CD8-positive, alpha-beta memory T cell (primary cell): ENCODE measurements around the gene TIPARP. TPM values are rescaled to one million over a fixed set of nuclear protein-coding genes. Genes with fewer than 3 reads are reported as not detected.
A peak's percentile ranks its signal among the peaks of the same experiment; 100 is the strongest.
"Not testable (repeated sequence)": the region's sequence is repeated elsewhere in the genome, so short reads cannot be mapped to it uniquely, and the experiment has no call there.

Experiments used
- CTCF ChIA-PET: fragments of 350-600 bp; sonication (Branson Sonifier 250); formaldehyde crosslinking; loops from one replicate; lab custom pipeline; 2021; ENCODE audit warnings: antibody characterized with exemption; lab: Charles Lee
- POLR2A ChIA-PET: fragments of 350-600 bp; sonication (Branson Sonifier 250); formaldehyde crosslinking; loops from one replicate; lab custom pipeline; 2021; ENCODE audit warnings: antibody characterized with exemption; lab: Charles Lee
- DNase-seq, 5 donors: peaks; one replicate each; pipeline versions ENCODE4 v3.0.0 to v3.0.0-alpha.2; 2020 to 2022; ENCODE audit warnings: mixed read lengths in 1 of 5
- H3K27ac ChIP-seq: one replicate; pipeline ENCODE4 v1.7.0; 2013; ENCODE audit warnings: low read depth, mild to moderate bottlenecking, low read length, moderate library complexity
- H3K27me3 ChIP-seq: 2 replicates; pipeline ENCODE4 v1.7.0; 2013; ENCODE audit warnings: low read length, mild to moderate bottlenecking; ENCODE audit not compliant: insufficient read depth, poor library complexity, severe bottlenecking
- H3K36me3 ChIP-seq: 2 replicates; pipeline ENCODE4 v1.7.0; 2013; ENCODE audit warnings: mild to moderate bottlenecking, low read length, moderate library complexity; ENCODE audit not compliant: insufficient read depth
- H3K4me1 ChIP-seq: 2 replicates; pipeline ENCODE4 v1.7.0; 2013; ENCODE audit warnings: mild to moderate bottlenecking, low read length, moderate library complexity; ENCODE audit not compliant: insufficient read depth
- H3K4me3 ChIP-seq: 2 replicates; pipeline ENCODE4 v1.7.0; 2013; ENCODE audit warnings: mild to moderate bottlenecking, low read length
- H3K9me3 ChIP-seq: 2 replicates; pipeline ENCODE4 v1.7.0; 2013; ENCODE audit warnings: mild to moderate bottlenecking, low read length
- H3K27ac Mint-ChIP-seq, 8 donors: one replicate each; pipeline ENCODE4 v1.8.0; 2020 to 2021; ENCODE audit warnings: mixed read lengths in 8 of 8, mild to moderate bottlenecking in 6 of 8, inconsistent platforms in 3 of 8, moderate library complexity in 3 of 8
- H3K27me3 Mint-ChIP-seq, 2 donors: one replicate each; pipeline ENCODE4 v1.8.0; 2020 to 2021; ENCODE audit warnings: mixed read lengths in 2 of 2, mild to moderate bottlenecking in 1 of 2, moderate library complexity in 1 of 2
- H3K36me3 Mint-ChIP-seq, 3 donors: one replicate each; pipeline ENCODE4 v1.8.0; 2020 to 2021; ENCODE audit warnings: mixed read lengths in 3 of 3, inconsistent platforms in 1 of 3, mild to moderate bottlenecking in 1 of 3
- H3K4me1 Mint-ChIP-seq, 3 donors: one replicate each; pipeline ENCODE4 v1.8.0; 2020 to 2021; ENCODE audit warnings: mixed read lengths in 3 of 3, inconsistent platforms in 1 of 3, mild to moderate bottlenecking in 1 of 3
- H3K4me3 Mint-ChIP-seq, 7 donors: one replicate each; pipeline ENCODE4 v1.8.0; 2020 to 2021; ENCODE audit warnings: mixed read lengths in 7 of 7, mild to moderate bottlenecking in 6 of 7, moderate library complexity in 4 of 7, inconsistent platforms in 2 of 7
- H3K9me3 Mint-ChIP-seq, 5 donors: one replicate each; pipeline ENCODE4 v1.8.0; 2020 to 2022; ENCODE audit warnings: mixed read lengths in 5 of 5, mild to moderate bottlenecking in 3 of 5, moderate library complexity in 2 of 5, inconsistent platforms in 1 of 5
- polyA plus RNA-seq: library from polyadenylated mRNA; unstranded; fragments of 300-500 nt; fragmentation: Illumina TruSeq; gene quantifications from one replicate; pipeline ENCODE4 v1.2.3, GENCODE V29; 2021
- total RNA-seq, 2 experiments: library from RNA; stranded (reverse); gene quantifications; one replicate each; pipeline ENCODE4 v1.2.3, GENCODE V29; 2021

TIPARP gene
- total and polyA plus RNA-seq, 3 experiments from 2014 or later: 19.8 to 37.0 (median 36.0) TPM

DNA sequence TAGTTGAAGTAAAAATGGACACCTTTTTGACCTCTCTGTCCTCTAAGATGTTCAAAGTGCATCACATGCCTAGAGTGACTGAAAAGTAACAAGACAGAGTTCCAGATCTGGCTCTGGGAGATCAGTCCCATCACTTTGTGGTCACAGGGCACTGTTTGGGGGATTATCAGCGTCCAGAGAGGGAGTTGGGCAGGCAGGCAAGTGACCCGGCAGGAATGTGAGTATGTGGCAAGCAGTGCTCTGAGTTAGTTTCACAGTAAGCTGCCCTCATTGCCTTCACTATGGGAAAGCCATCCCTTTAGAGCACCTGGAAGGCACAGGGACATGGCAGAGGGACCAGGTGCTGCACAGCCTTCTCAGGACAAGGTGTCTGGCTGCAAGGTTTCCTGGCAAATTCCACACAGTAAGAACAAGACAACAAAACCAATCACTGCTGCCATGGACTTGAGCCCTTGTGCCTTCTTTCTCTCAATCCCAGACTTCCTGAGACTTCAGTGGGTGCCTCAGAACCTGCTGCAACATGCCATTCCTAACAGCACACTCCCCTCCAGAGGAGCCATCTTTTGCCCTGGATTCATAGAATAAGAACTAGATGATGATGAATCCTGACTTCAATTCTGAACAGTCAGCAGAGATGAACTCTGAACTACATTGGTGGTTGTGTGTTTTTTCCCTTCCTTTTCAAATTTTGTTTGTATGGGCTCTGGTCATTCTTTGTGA is 55.2 kb downstream of the TIPARP start:
- no peaks in the 10 kb centered on the region for H3K36me3 ChIP-seq
- ChIA-PET CTCF (interaction anchor here (0.6 kb wide), 1 partner anchor 129 kb away, joined by 3 read pairs; no protein-coding TSS in a partner anchor), POLR2A (no interaction called here)
- no peaks in the 10 kb centered on the region for H3K4me1 Mint-ChIP-seq
- H3K9me3 Mint-ChIP-seq: no peaks in the 10 kb centered on the region
- H3K9me3 ChIP-seq: no peaks in the 10 kb centered on the region
- no peak overlapping the region for H3K4me3 ChIP-seq
- H3K36me3 Mint-ChIP-seq: peaks cover 0 to 3% (median 0%) of the 10 kb centered on the region in 3 donors
- H3K27me3 ChIP-seq: no peaks in the 10 kb centered on the region
- peaks cover 0 to 1% of the 10 kb centered on the region in 2 donors for H3K27me3 Mint-ChIP-seq
- no peaks in the 10 kb centered on the region for H3K4me1 ChIP-seq
- H3K27ac ChIP-seq: no peak overlapping the region
- H3K27ac Mint-ChIP-seq: peak overlapping the region in 1 of 8 donors; percentile 78
- H3K4me3 Mint-ChIP-seq: no peak overlapping the region
- DNase-seq: no peak

DNA sequence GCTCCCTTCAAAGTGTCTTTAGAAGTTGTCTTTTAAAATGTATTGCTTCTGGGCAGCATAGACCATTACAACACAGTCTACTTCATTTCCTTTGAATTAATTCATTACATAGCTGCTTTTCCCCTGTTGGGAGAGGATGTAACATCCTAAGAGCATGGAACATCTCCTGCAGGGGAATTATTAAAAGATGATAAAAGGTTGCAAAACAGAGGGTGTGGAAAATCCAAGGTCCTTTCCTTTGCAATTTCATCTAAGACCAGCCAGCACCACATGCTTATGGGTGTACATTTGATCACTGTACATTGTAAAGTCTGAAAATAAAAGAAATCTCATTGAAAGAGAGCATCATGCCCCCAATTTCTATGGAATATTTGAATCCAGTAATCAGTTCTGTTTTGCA is 57.4 kb downstream of the TIPARP start:
- Mint-ChIP-seq H3K9me3 (no peaks in the 10 kb centered on the region), H3K4me1 (no peaks in the 10 kb centered on the region), H3K27ac (no peak overlapping the region), H3K4me3 (no peak overlapping the region), H3K36me3 (peaks cover 0 to 3% (median 0%) of the 10 kb centered on the region in 3 donors), H3K27me3 (peaks cover 0 to 1% of the 10 kb centered on the region in 2 donors)
- ChIA-PET CTCF (no interaction called here), POLR2A (no interaction called here)
- DNase-seq: no peak
- H3K27ac ChIP-seq: no peak overlapping the region
- H3K27me3 ChIP-seq: no peaks in the 10 kb centered on the region
- H3K4me3 ChIP-seq: no peak overlapping the region
- no peaks in the 10 kb centered on the region for H3K9me3 ChIP-seq
- no peaks in the 10 kb centered on the region for H3K4me1 ChIP-seq
- H3K36me3 ChIP-seq: no peaks in the 10 kb centered on the region

DNA sequence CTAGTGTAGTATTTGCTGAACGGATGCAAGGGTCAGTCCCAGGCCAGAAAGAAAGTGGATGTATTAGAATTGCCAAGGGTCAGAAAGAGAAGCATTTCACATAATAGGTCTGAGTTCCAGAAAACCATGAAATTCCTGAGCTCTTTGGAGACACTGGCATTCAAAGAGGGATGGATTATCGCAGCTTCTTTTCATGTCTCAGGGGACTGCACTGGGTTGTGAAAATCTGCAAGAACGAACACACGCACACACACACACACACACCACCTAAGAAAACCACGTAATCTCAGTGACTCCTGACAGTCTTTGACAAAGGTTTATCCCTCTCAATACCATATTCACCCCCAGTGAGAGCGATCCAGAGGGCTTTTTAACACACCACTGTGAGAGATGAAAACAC is 57.9 kb downstream of the TIPARP start:
- no peak for DNase-seq
- Histone ChIP-seq H3K4me1 (no peaks in the 10 kb centered on the region), H3K27ac (no peak overlapping the region), H3K4me3 (no peak overlapping the region), H3K36me3 (no peaks in the 10 kb centered on the region), H3K27me3 (no peaks in the 10 kb centered on the region), H3K9me3 (no peaks in the 10 kb centered on the region)
- Mint-ChIP-seq H3K27ac (no peak overlapping the region), H3K36me3 (peaks cover 0 to 3% (median 0%) of the 10 kb centered on the region in 3 donors), H3K9me3 (no peaks in the 10 kb centered on the region), H3K27me3 (peaks cover 0 to 1% of the 10 kb centered on the region in 2 donors), H3K4me3 (no peak overlapping the region), H3K4me1 (no peaks in the 10 kb centered on the region)
- ChIA-PET POLR2A (no interaction called here), CTCF (no interaction called here)

DNA sequence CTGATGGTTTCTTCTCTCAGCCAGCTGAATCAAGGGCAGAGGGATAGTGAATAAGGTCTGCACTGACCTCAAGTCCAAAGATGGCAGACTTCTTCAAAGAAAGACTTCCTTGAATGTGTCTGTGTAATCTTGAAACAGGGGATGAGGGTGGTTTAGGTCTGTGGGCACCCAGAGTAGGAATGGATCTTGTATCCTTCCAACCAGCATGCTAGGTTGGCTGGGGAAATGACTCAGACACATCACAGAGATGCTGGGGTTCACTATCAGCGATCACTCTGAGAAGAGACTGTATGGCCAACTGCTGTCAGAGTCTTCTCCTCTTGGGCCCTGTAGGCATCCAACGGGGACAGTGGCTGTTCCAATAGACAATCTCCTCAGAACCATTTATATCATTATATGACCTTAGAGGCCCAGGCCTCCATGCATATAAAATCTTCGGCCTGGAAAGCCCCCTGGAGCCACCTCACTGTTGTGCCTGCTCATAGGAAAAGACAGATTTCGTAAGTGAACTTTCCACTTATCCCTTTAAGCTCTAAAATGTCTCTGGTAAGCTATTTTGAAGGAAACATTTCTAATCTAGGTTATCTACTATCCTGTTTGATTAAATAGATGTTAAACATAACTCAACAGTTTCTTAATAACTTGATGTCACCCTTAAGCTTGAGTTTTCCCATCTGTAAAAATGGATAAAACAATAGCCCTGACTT is 58.5 kb downstream of the TIPARP start:
- ChIA-PET POLR2A (interaction anchor here (0.6 kb wide), 1 partner anchor 207 kb away, joined by 4 read pairs; no protein-coding TSS in a partner anchor), CTCF (no interaction called here)
- H3K9me3 ChIP-seq: no peaks in the 10 kb centered on the region
- no peaks in the 10 kb centered on the region for H3K27me3 ChIP-seq
- H3K36me3 ChIP-seq: no peaks in the 10 kb centered on the region
- no peak overlapping the region for H3K4me3 ChIP-seq
- H3K4me1 Mint-ChIP-seq: no peaks in the 10 kb centered on the region
- no peak for DNase-seq
- H3K4me3 Mint-ChIP-seq: no peak overlapping the region
- H3K9me3 Mint-ChIP-seq: no peaks in the 10 kb centered on the region
- no peak overlapping the region for H3K27ac Mint-ChIP-seq
- no peak overlapping the region for H3K27ac ChIP-seq
- peaks cover 0 to 3% (median 0%) of the 10 kb centered on the region in 3 donors for H3K36me3 Mint-ChIP-seq
- H3K4me1 ChIP-seq: no peaks in the 10 kb centered on the region
- peaks cover 0 to 1% of the 10 kb centered on the region in 2 donors for H3K27me3 Mint-ChIP-seq

DNA sequence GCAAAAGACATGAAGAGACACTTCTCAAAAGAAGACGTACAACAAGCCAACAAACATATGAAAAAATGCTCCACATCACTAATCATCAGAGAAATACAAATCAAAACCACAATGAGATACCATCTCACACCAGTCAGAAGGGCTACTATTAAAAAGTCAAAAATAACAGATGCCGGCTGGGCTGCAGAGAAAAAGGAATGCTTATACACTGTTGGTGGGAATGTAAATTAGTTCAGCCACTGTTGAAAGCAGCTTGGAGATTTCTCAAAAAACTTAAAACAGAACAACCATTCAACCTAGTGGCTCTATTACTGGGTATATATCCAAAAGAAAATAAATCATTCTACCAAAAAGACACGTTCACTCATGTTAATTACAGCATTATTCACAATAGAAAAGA is 60.3 kb downstream of the TIPARP start:
- H3K27ac ChIP-seq, H3K9me3 ChIP-seq, H3K9me3 Mint-ChIP-seq, H3K4me3 Mint-ChIP-seq, H3K27me3 Mint-ChIP-seq, POLR2A ChIA-PET, H3K36me3 ChIP-seq, H3K4me3 ChIP-seq, H3K4me1 ChIP-seq, CTCF ChIA-PET, H3K27me3 ChIP-seq, DNase-seq, H3K36me3 Mint-ChIP-seq, H3K27ac Mint-ChIP-seq, H3K4me1 Mint-ChIP-seq: not testable (repeated sequence)

DNA sequence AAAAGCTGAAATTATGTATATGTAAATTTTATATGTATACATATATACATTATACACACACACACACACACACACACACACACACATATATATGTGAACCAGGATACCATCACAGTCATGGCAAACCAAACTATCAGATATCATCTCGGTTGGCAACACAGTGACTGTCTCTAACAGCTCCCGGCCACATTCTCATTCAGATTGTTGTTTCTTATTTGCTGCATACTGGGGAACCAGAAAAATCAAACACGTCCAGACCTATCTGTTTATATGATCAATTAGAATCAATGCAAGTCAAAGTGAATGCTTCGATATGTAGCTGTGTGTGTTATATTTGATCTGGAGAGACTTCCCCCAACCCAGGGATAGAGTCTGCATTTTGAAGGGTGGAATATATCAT is 61.1 kb downstream of the TIPARP start:
- ChIA-PET POLR2A (no interaction called here), CTCF (no interaction called here)
- H3K27ac ChIP-seq: no peak overlapping the region

DNA sequence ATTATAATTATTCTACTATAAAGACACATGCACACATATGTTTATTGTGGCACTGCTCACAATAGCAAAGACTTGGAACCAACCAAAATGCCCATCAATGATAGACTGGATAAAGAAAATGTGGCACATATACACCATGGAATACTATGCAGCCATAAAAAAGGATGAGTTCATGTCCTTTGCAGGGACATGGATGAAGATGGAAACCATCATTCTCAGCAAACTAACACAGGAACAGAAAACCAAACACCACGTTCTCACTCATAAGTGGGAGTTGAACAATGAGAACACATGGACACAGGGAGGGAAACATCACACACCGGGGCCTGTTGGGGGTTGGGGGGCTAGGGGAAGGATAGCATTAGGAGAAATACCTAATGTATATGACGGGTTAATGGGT is 62.7 kb downstream of the TIPARP start:
- H3K27me3 ChIP-seq, DNase-seq, POLR2A ChIA-PET, H3K4me1 ChIP-seq, H3K9me3 ChIP-seq, H3K36me3 ChIP-seq, H3K4me1 Mint-ChIP-seq, H3K27ac ChIP-seq, H3K9me3 Mint-ChIP-seq, H3K27ac Mint-ChIP-seq, H3K4me3 Mint-ChIP-seq, CTCF ChIA-PET, H3K27me3 Mint-ChIP-seq, H3K36me3 Mint-ChIP-seq, H3K4me3 ChIP-seq: not testable (repeated sequence)

More for the DNA sequence above, 61.1 kb downstream of the TIPARP start:
- H3K9me3 ChIP-seq: no peaks in the 10 kb centered on the region
- Mint-ChIP-seq H3K4me1 (no peaks in the 10 kb centered on the region), H3K9me3 (no peaks in the 10 kb centered on the region), H3K27ac (no peak overlapping the region), H3K4me3 (no peak overlapping the region), H3K36me3 (peaks cover 0 to 3% (median 0%) of the 10 kb centered on the region in 3 donors), H3K27me3 (peaks cover 0 to 1% of the 10 kb centered on the region in 2 donors)
- no peak overlapping the region for H3K4me3 ChIP-seq
- H3K4me1 ChIP-seq: no peaks in the 10 kb centered on the region
- H3K27me3 ChIP-seq: no peaks in the 10 kb centered on the region
- H3K36me3 ChIP-seq: no peaks in the 10 kb centered on the region
- no peak for DNase-seq

DNA sequence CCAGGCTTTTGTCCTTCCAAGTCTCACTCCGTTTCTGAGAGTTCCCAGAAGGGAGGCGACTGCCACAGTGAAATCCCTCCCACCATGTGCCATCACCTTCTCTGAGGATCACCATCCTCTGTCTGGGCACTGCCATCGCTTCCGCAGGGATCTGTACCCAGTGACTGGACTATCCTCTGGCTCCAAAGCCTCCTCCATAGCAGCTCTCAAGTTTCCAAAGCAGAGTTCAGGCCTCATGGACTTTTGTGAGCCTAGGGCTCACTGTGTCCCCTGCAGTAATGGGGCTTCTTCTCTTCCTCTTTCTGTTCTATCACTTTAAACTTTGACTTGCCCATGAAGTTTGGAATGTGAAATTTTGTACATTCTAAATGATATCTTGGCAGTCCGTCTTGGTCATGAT is 63.9 kb downstream of the TIPARP start:
- no peaks in the 10 kb centered on the region for H3K27me3 ChIP-seq

More for the DNA sequence above, 63.9 kb downstream of the TIPARP start:
- H3K36me3 Mint-ChIP-seq: peaks cover 0 to 4% (median 0%) of the 10 kb centered on the region in 3 donors
- H3K4me3 Mint-ChIP-seq: no peak overlapping the region
- no peaks in the 10 kb centered on the region for H3K27me3 Mint-ChIP-seq
- no peaks in the 10 kb centered on the region for H3K4me1 Mint-ChIP-seq
- Histone ChIP-seq H3K36me3 (no peaks in the 10 kb centered on the region), H3K4me3 (no peak overlapping the region), H3K4me1 (no peaks in the 10 kb centered on the region), H3K9me3 (no peaks in the 10 kb centered on the region), H3K27ac (no peak overlapping the region)
- CTCF ChIA-PET: no interaction called here
- DNase-seq: no peak
- no peak overlapping the region for H3K27ac Mint-ChIP-seq
- H3K9me3 Mint-ChIP-seq: no peaks in the 10 kb centered on the region
- POLR2A ChIA-PET: no interaction called here
